Natural killer cell (primary cell): ENCODE results near the gene CFAP251. TPM values are rescaled to one million over a fixed set of nuclear protein-coding genes. Genes with fewer than 3 reads are reported as not detected.

Experiments
- ATAC-seq, 3 donors: fragments of 150-1000 bp in 2 of 3; fragments of 200-7000 bp in 1 of 3; cut with Tn5 transposase; 1 replicate in 1 of 3; 2 replicates in 2 of 3; pipeline ENCODE4 v1.10.0; 2021; ENCODE audit warnings: mild to moderate bottlenecking in 2 of 3, moderate library complexity in 2 of 3
- DNase-seq, 2 donors: peaks; one replicate each; pipeline versions ENCODE4 v3.0.0 to v3.0.0-alpha.2; 2013 to 2021; ENCODE audit warnings: mixed read lengths in 1 of 2
- H3K27ac ChIP-seq: one replicate; pipeline ENCODE4 v1.5.1; 2013; ENCODE audit warnings: mild to moderate bottlenecking, low read length
- H3K27me3 ChIP-seq: one replicate; pipeline ENCODE4 v1.6.1; 2013; ENCODE audit warnings: low read length; ENCODE audit not compliant: control insufficient read depth, insufficient read depth
- H3K36me3 ChIP-seq: one replicate; pipeline ENCODE4 v1.6.1; 2013; ENCODE audit warnings: low read length; ENCODE audit not compliant: control insufficient read depth, insufficient read depth
- H3K4me1 ChIP-seq: one replicate; pipeline ENCODE4 v1.6.1; 2013; ENCODE audit warnings: low read length; ENCODE audit not compliant: control insufficient read depth, insufficient read depth
- H3K4me3 ChIP-seq: one replicate; pipeline ENCODE4 v1.5.1; 2013; ENCODE audit warnings: low read length
- H3K9me3 ChIP-seq: one replicate; pipeline ENCODE4 v1.6.1; 2013; ENCODE audit warnings: low read length; ENCODE audit not compliant: control insufficient read depth, insufficient read depth
- H3K27ac Mint-ChIP-seq, 2 donors: one replicate each; pipeline ENCODE4 v1.8.0; 2022; ENCODE audit warnings: mild to moderate bottlenecking in 2 of 2, mixed read lengths in 2 of 2, moderate library complexity in 1 of 2
- H3K27me3 Mint-ChIP-seq, 2 donors: one replicate each; pipeline ENCODE4 v1.8.0; 2022; ENCODE audit warnings: low read depth in 2 of 2, mixed read lengths in 2 of 2
- H3K36me3 Mint-ChIP-seq: one replicate; pipeline ENCODE4 v1.8.0; 2022; ENCODE audit warnings: mixed read lengths
- H3K4me1 Mint-ChIP-seq, 2 donors: one replicate each; pipeline ENCODE4 v1.8.0; 2022; ENCODE audit warnings: mixed read lengths in 2 of 2
- H3K4me3 Mint-ChIP-seq: one replicate; pipeline ENCODE4 v1.8.0; 2022; ENCODE audit warnings: mild to moderate bottlenecking, moderate library complexity, mixed read lengths
- H3K9me3 Mint-ChIP-seq, 2 donors: one replicate each; pipeline ENCODE4 v1.8.0; 2022; ENCODE audit warnings: mixed read lengths in 2 of 2
- CTCF ChIP-seq: fragments of 200-600 bp; IDR thresholded peaks from one replicate; pipeline ENCODE4 v1.8.0; 2022; ENCODE audit warnings: antibody characterized with exemption
- WGBS: methylation state at CpG from one replicate; pipeline ENCODE4 v1.1.7; 2013; ENCODE audit warnings: missing lambda C conversion rate; ENCODE audit not compliant: insufficient coverage; 5-methylcytosine and 5-hydroxymethylcytosine counted together
- intact Hi-C: fragments of 100-400 bp; cut with micrococcal nuclease; formaldehyde crosslinking; loops from one replicate; pipeline ENCODE4 v1.14.2; 2022
- total RNA-seq, 4 donors: library from RNA; stranded (reverse); fragments of 120-200 nt in 1 of 4; gene quantifications; one replicate each; pipeline versions ENCODE4 v1.2.3 to v1.2.4, GENCODE V29; 2013 to 2022

Gene CFAP251
- total RNA-seq, 3 donors from 2014 or later (not counting 1 experiment from before 2014, with no cell fraction given), result 0.59 to 0.80 (median 0.59) TPM

GRCh38 chr12:121996050-121996944 is 77.9 kb downstream of the CFAP251 start:
- no peak for ATAC-seq
- Histone ChIP-seq H3K36me3 (no peaks in the 10 kb centered on the region), H3K4me3 (no peak overlapping the region), H3K27me3 (no peaks in the 10 kb centered on the region), H3K4me1 (peaks cover 4% of the 10 kb centered on the region), H3K27ac (no peak overlapping the region), H3K9me3 (no peaks in the 10 kb centered on the region)
- H3K36me3 Mint-ChIP-seq, result no peaks in the 10 kb centered on the region
- 88% methylated on average over 6 of the region's 9 CpGs for WGBS
- no peak for DNase-seq
- no peaks in the 10 kb centered on the region for H3K4me1 Mint-ChIP-seq
- H3K27ac Mint-ChIP-seq, result no peak overlapping the region
- intact Hi-C loops, result no loop called here
- H3K27me3 Mint-ChIP-seq, result peaks cover 0 to 5% of the 10 kb centered on the region in 2 donors
- no peak for TF ChIP-seq CTCF
- no peak overlapping the region for H3K4me3 Mint-ChIP-seq
- no peaks in the 10 kb centered on the region for H3K9me3 Mint-ChIP-seq

GRCh38 chr12:121996945-121997612 is 78.7 kb downstream of the CFAP251 start:
- intact Hi-C loops, result no loop called here
- 59% methylated on average over 12 of the region's 13 CpGs for WGBS
- DNase-seq (no peak), ATAC-seq (no peak)
- H3K27ac ChIP-seq, result no peak overlapping the region
- H3K4me1 ChIP-seq, result peaks cover 4% of the 10 kb centered on the region
- Mint-ChIP-seq H3K9me3 (no peaks in the 10 kb centered on the region), H3K4me1 (no peaks in the 10 kb centered on the region), H3K27ac (no peak overlapping the region), H3K27me3 (peaks cover 0 to 5% of the 10 kb centered on the region in 2 donors), H3K4me3 (no peak overlapping the region), H3K36me3 (no peaks in the 10 kb centered on the region)
- no peak for TF ChIP-seq CTCF
- H3K9me3 ChIP-seq, result no peaks in the 10 kb centered on the region
- no peak overlapping the region for H3K4me3 ChIP-seq
- no peaks in the 10 kb centered on the region for H3K27me3 ChIP-seq
- H3K36me3 ChIP-seq, result no peaks in the 10 kb centered on the region

- no peak overlapping the region for H3K27ac ChIP-seq
- peaks cover 28% of the 10 kb centered on the region for H3K4me1 ChIP-seq
- Mint-ChIP-seq H3K27ac (no peak overlapping the region), H3K27me3 (peaks cover 18% of the 10 kb centered on the region in 2 donors), H3K36me3 (no peaks in the 10 kb centered on the region), H3K4me3 (no peak overlapping the region), H3K4me1 (peaks cover 10 to 12% of the 10 kb centered on the region in 2 donors), H3K9me3 (no peaks in the 10 kb centered on the region)
- H3K36me3 ChIP-seq, result no peaks in the 10 kb centered on the region
- no peak for TF ChIP-seq CTCF
- DNase-seq, result no peak
- no peaks in the 10 kb centered on the region for H3K9me3 ChIP-seq
- peaks cover 4% of the 10 kb centered on the region for H3K27me3 ChIP-seq
- no peak overlapping the region for H3K4me3 ChIP-seq
- WGBS, result 91% methylated on average over 17 of the region's 17 CpGs
- no peak for ATAC-seq
- intact Hi-C loops, result no loop called here
These were observed 83.2 kb downstream of the CFAP251 start for GRCh38 chr12:122001466-122002209.
